GM20000 (cell line): Measurements from ENCODE around the gene PRUNE2.

Experiments
- DNase-seq: peaks from one replicate; pipeline ENCODE4 v3.0.0; 2012; ENCODE audit warnings: low spot score
- CTCF ChIP-seq: IDR thresholded peaks from 2 replicates; pipeline ENCODE4 v1.5.1; 2012; ENCODE audit warnings: mild to moderate bottlenecking, control low read depth; ENCODE audit errors: extremely low read depth, missing control alignments

The PRUNE2 gene

DNA sequence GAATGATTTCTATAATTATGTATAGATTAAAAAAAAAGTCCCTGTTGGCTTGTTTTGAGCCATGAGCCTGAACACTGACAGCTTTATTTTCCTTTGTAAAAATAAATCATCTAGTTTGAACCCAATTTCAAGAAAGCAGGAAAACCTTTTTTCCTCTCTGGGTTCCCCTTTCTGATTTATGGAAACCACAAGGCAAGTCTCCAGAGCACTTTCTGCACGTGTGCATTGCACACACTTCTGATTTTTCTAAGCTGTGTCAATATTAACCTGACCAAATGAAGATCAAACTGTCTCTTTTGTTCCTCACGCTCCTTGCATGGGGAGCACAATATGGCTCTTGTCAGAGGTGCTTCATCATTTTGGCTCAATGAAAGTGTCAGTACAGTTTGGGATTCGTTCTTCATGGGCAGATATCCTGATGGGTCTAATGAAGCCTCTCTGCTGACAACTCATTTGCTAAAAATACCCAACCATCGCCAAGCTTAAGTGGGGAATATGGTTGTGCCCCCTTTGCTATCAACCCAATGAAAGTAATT, 180.8 kb downstream of the PRUNE2 start:
- no peak for TF ChIP-seq CTCF
- no peak for DNase-seq

GRCh38 chr9:76720245-76720644, 185.7 kb downstream of the PRUNE2 start:
- no peak for DNase-seq
- TF ChIP-seq CTCF, result no peak

DNA sequence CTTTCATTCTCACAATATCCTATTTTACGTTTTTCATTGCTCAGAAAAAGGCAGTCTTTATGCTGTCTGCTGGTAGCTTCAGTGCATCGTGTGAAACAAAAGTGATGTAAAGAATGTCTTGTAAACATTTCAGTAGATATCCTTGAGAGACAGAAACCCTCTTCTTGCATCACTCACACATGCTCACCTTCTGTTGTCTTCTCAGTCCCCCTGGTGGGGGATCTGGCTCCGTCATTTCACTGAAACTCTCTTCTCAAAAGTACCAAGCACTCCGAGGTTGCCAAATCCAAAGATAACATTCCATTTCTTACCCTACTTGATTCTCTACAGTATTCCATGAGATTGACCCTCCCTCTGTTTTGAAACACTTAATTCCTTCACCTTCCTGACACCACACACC, 187.7 kb downstream of the PRUNE2 start:
- no peak for TF ChIP-seq CTCF
- no peak for DNase-seq

- no peak for DNase-seq
- no peak for TF ChIP-seq CTCF
Measured at GRCh38 chr9:76717613-76718012, 188.3 kb downstream of the PRUNE2 start.

GRCh38 chr9:76717176-76717575, 188.7 kb downstream of the PRUNE2 start:
- TF ChIP-seq CTCF, result no peak
- no peak for DNase-seq

- no peak for TF ChIP-seq CTCF
- no peak for DNase-seq
Measured at GRCh38 chr9:76716085-76716672, 189.7 kb downstream of the PRUNE2 start.

- TF ChIP-seq CTCF, result no peak
- DNase-seq, result no peak
Measured at GRCh38 chr9:76713381-76713780, 192.5 kb downstream of the PRUNE2 start.
